ENCODE measurements around the gene TTC7B.

GRCh38 chr14:90539496-90539775, 276.8 kb downstream of the TTC7B start:
- TF ChIP-seq CTCF (conservative IDR thresholded peaks at IDR 0.05 in 1 of 2, IDR thresholded peaks at IDR 0.05 in 1 of 2; ENCODE audit: low read depth in 1 of 2, low read length in 2 of 2) (no peak), EZH2 (IDR thresholded peaks at IDR 0.05; ENCODE audit: low read length, missing control alignments) (no peak)

All from fibroblast of lung (primary cell).